GM19351 (cell line): Measurements from ENCODE around the gene GOLT1A.
"Not testable (repeated sequence)": the region's sequence is repeated elsewhere in the genome, so short reads cannot be mapped to it uniquely, and the experiment has no call there.

Experiments used
- ATAC-seq: cut with Tn5 transposase; IDR thresholded peaks from one replicate; pipeline ENCODE4 v1.9.1; 2021; ENCODE audit warnings: mild to moderate bottlenecking, moderate library complexity; ENCODE audit not compliant: unreplicated experiment

GOLT1A gene

GRCh38 chr1:204249736-204250427 lies 36.1 kb upstream of the GOLT1A start:
- ATAC-seq: no peak

GRCh38 chr1:204248954-204249353 lies 35.2 kb upstream of the GOLT1A start:
- ATAC-seq: no peak

GRCh38 chr1:204246876-204247275 lies 33.1 kb upstream of the GOLT1A start:
- ATAC-seq: no peak

- no peak for ATAC-seq
Observed at GRCh38 chr1:204242920-204243319, 29.1 kb upstream of the GOLT1A start.

- ATAC-seq: no peak
Observed at GRCh38 chr1:204241914-204242313, 28.1 kb upstream of the GOLT1A start.

- no peak for ATAC-seq
Observed at GRCh38 chr1:204241050-204241449, 27.3 kb upstream of the GOLT1A start.

- ATAC-seq: no peak
Observed at GRCh38 chr1:204240233-204240632, 26.4 kb upstream of the GOLT1A start.

GRCh38 chr1:204239401-204239800 lies 25.6 kb upstream of the GOLT1A start:
- not testable (repeated sequence) for ATAC-seq

- ATAC-seq: not testable (repeated sequence)
Observed at GRCh38 chr1:204238520-204238919, 24.7 kb upstream of the GOLT1A start.

GRCh38 chr1:204237515-204237914 lies 23.7 kb upstream of the GOLT1A start:
- ATAC-seq: not testable (repeated sequence)

- no peak for ATAC-seq
Observed at GRCh38 chr1:204232526-204232925, 18.7 kb upstream of the GOLT1A start.

GRCh38 chr1:204230211-204230610 lies 16.4 kb upstream of the GOLT1A start:
- no peak for ATAC-seq

GRCh38 chr1:204228896-204229295 lies 15.1 kb upstream of the GOLT1A start:
- ATAC-seq: no peak

- no peak for ATAC-seq
Observed at GRCh38 chr1:204227996-204228785, 14.4 kb upstream of the GOLT1A start.

- ATAC-seq: no peak
Observed at GRCh38 chr1:204227351-204227750, 13.6 kb upstream of the GOLT1A start.

GRCh38 chr1:204225841-204226735 lies 12.3 kb upstream of the GOLT1A start:
- no peak for ATAC-seq

GRCh38 chr1:204224655-204225054 lies 10.9 kb upstream of the GOLT1A start:
- no peak for ATAC-seq

- no peak for ATAC-seq
Observed at GRCh38 chr1:204223129-204223860, 9.5 kb upstream of the GOLT1A start.

GRCh38 chr1:204222764-204223055 lies 8.9 kb upstream of the GOLT1A start:
- no peak for ATAC-seq

GRCh38 chr1:204222006-204222763 lies 8.4 kb upstream of the GOLT1A start:
- ATAC-seq: no peak
